ENCODE results near the gene EOMES. TPM values are rescaled to one million over a fixed set of nuclear protein-coding genes. Genes with fewer than 3 reads are reported as not detected.
"Not testable (repeated sequence)": the region's sequence is repeated elsewhere in the genome, so short reads cannot be mapped to it uniquely, and the experiment has no call there.

The EOMES gene
- 0.18 TPM for polyA plus RNA-seq (ENCODE audit: insufficient read length)

- DNase-seq, result no peak
Measured at GRCh38 chr3:27721717-27722564, at the start of gene EOMES. Gene EOMES (minus strand): TSS chr3:27722323. CDS start chr3:27722294, 29 bp downstream.

DNA sequence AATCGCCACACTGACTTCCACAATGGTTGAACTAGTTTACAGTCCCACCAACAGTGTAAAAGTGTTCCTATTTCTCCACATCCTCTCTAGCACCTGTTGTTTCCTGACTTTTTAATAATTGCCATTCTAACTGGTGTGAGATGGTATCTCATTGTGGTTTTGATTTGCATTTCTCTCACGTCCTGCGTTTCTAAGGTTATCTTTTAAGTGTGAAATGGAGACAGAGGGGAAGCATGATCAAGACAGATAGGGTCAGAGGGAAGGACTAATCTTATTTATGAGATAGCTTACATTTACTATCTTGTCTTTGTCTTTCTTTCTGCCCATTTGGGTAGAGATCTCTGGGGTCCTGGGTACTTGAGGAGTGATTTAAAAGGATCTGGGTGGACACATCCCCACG, 48.3 kb upstream of the EOMES start:
- not testable (repeated sequence) for DNase-seq

- no peak for DNase-seq
Measured at GRCh38 chr3:27767000-27767399, 44.9 kb upstream of the EOMES start.

DNA sequence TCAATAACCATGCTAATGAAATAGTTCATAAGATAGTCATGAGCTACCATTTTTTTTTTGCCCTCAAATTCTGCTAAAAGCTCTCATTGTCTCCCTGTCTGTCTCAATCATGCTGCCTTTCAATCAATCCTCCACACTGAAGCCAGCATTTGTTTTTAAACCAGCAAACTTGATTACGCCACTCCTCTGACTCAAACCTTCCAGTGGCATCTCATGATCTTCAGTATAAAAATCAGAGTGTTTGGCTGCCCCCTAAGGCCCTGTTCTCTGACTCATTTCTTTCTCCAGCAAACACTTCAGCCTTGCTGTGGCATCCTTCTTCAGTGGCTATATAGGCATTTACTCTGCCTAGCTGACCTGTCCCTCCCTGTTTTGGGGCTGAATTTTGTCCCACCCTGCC, 36.0 kb upstream of the EOMES start:
- no peak for DNase-seq

DNA sequence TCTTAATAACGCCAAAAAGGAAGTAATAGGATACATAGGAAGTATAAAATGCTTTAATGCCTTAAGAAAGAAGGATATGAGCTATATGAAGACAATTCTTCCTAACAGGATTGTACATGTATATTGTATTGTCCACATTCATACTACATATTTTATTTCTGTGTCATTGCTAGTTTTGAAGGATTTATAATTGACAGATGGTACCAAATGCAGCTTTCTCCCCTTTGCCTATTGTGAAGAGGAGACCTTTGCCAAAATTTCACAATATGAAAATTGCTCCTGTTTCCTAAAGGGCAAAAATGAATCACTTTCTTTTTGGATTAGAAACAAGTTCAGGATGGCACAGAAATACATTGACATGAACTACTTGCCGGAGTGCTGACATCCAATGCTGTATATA, 34.8 kb upstream of the EOMES start:
- DNase-seq, result no peak

DNA sequence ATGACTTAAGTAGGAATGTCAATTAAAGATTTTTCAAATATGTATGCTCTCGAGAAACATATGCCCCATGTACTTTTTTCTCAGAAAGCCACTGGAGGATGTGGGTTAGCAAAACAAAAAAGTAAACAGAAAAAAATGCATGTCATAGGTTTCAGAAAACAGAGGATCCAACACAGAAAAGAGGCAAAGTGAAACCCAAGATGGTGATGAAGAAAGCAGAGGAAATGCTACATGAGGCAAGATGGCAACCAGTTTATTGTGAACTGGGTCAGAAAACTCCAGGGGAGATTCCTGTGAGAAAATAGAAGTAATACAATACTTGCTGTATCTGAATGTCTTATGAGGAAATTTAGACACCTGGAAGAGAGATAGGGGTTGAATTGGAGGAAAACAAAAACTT, 30.8 kb upstream of the EOMES start:
- DNase-seq, result no peak

DNA sequence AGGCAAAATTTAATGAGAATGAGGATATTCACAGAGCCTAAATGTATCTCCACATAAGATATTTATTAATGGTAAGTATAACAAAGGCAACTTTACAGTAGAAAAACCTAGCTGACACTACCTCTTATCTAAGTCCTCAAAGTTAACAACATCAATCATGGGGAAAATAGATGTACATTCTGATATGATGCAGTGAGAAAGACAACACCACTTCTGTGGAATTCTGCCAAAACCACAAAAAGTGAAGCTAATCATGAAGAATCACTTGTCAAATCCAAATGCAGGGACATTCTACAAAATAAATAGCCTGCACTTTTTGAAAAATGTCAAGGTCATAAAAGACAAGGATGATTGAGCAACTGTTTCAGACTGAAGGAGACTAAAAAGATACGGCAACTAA, 27.5 kb upstream of the EOMES start:
- no peak for DNase-seq

- DNase-seq, result no peak
Measured at GRCh38 chr3:27746838-27747237, 24.7 kb upstream of the EOMES start.

GRCh38 chr3:27740854-27741253, 18.7 kb upstream of the EOMES start:
- no peak for DNase-seq

DNA sequence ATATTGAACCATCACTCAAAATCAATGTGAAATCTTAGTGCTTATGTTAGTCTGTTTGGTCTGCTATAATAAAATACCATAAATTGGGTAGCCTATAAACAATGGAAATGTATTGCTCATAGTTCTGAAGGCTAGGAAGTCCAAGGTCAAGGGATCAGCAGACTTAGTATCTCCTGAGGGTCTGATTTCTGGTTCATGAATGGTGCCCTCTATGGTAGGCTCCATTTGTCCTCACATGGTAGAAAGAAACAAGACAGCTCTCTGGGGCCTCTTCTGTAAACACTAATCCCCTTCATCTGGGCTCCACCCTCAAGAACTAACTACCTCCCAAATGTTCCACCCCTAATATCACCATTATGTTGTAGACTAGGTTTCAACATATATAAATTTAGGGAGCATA, 15.0 kb upstream of the EOMES start:
- no peak for DNase-seq

- no peak for DNase-seq
Measured at GRCh38 chr3:27730774-27731659, 8.9 kb upstream of the EOMES start.

DNA sequence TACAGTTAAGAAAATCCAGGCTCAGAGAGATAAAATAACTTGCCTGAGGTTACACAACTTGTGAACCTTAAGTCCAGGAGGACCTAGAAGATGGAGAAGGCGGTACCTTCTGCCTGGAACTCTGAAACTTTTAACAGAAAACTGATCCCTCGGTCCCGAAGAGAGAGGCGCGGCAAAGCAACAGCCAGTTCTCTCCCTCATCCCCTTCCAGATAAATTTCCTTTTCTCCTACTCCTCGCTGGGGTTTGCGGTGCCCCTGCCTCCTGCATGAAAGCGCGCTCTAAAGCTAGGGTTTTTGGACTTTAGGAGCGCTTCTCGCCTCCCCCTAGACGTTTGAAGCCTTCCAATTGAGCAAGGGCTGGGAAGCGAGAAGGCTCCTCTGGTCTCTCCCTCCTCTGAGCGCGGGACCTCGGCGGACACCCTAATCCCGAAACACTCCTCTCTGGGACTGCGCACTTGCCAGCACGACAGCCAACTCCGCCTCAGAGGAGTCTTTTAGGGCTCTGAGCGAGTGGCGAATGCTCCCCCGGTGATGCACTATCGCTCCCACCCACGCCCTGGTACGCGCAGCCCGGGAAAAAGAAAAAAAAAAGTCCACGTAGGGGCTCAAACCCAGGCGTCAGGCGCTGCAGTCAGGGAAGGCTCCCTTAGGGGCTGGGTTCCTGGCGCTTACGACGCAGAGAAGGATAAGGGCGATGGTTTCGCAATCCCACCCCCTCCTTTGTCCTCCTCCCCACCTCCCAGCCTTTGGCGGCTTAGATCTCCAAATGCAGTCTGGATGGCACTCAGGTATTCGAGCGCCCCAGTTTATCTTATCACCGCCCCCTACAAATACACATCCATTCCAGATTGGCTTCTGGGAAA, 7.9 kb upstream of the EOMES start:
- no peak for DNase-seq

- no peak for DNase-seq
Measured at GRCh38 chr3:27729325-27729724, 7.2 kb upstream of the EOMES start.

DNA sequence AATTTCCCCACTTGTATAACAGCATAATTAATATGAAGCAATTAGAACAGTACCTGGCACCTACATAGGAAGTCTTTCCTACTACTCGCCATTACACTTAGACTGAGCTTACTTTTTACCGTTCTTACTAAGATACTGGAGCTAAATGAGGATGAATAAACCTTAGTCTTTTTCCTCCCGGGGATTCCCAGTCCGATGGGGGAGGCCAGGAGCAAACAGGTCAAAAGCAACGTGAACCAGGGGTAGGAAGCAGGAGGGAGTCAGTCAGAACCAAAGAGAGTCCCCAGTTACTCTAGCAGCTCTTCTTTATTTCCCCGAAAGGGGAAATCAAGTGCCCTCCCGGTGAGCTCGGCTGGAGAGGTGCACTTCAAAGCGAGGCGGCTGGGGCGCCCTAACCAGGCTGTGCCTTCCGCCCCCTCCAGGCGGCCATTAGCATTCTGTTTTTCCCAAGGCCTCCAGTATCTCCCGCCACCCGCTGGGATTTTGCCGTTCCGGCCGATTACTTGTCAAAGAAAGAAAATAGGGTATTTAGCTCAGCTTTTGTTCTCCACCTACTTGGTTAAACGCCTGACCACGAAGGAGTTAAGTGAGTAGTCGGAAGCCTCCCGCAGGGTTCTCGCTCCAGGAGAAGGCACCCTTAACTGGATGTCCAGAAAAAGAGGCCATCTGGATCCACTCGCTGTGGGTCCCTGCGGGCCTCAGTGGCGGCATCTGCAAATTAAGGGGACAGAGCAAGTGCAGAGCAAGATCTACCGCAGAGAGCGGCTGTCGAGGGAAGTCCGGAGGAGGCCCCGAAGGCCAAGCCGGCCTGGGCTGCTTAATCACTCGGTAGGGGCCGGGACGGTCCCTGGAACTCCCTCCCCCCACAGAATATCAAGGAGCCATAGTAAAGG, 6.3 kb upstream of the EOMES start:
- no peak for DNase-seq

DNA sequence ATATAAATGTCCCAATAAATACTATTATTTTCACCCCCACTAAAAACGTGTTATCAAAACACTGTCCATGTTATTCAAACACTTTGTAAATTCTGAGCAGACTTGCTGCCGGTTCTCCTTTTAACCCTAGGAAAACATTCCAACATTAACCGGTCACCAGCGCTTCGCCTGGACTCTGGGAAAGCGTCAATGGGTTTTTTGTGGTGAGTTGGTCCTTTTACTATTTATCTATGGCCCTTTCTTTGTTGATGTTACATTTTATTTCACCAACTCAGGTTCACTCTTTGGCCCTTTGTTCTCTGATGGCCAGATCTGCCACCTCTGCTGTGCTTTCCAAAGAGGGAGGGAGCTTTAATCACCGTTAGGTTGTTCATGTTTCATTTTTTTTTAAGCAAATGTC, 4.1 kb upstream of the EOMES start:
- no peak for DNase-seq

GRCh38 chr3:27724459-27725197, 2.5 kb upstream of the EOMES start:
- no peak for DNase-seq

DNA sequence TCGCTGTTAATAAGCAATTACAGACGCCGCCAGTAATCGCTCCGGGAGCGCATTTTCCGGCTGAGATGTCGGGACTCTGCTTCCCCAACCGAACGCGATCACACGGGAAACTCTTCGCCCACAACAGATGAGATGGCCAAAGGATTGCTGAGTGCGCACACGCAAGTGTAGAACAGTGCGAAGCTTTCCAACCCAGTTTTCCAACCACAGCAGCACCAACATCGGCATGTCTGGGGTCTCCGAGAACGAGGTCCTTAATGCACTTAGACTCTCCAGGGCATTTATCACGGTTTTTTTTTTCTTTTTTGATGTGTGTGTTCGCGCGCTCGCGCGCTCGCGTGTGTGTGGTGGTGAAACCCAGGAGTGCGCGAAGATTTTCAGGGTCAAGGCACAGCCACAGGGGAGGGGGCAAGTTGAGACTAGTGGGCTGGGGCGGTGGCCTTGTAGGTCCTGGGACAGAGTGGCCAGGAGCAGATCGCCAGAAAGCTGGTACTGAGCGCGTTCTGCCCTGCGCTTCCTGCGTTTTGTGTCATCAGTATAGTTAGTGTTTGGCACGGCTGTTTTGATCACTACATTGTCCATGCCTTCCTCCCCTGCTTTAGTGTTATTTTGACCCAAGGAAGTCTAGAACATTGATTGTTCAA, 1.8 kb upstream of the EOMES start:
- no peak for DNase-seq

DNA sequence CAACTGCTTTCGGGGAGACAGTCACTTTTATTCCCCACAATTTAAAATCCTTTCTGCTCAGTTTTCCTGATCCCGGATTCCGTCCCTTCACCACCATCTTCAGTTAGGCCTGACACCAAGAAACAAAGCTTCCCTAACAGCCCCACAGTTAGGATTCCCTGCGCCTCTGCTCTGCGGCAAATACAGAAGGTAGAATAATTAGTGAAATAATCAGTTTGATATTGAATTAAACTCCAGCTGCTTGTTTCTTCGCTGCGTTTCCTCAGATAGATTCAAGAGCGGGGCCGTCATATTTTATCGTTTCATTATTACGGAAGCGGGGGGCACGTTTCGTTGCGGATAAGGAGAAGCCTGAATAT, 1.3 kb upstream of the EOMES start:
- no peak for DNase-seq

DNA sequence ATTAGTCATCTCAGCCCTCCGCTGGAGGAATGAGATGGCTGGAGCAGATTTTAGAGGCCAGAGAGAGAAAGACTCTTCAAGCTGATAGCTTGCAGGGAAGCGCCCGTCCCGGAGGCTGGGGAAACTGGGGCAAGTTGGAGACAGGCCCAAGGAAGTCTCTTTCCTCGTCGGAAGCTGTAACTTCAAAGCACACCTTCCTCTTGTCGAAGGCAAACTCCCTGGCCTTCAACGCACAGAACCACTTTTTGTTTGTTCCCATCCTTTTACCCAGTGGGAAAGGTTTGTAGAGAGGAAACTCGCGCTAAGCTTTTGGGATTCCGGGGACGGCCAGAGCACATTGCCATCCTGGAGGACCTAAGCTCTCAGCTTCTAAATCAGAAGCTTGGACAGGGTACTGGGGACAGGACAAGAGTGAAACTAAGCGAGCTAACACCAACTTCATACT, 900 bp upstream of the EOMES start:
- no peak for DNase-seq

Data from hindlimb muscle (tissue), 1 donor.